ENCODE data around the gene SLIT3.

Gene SLIT3

DNA sequence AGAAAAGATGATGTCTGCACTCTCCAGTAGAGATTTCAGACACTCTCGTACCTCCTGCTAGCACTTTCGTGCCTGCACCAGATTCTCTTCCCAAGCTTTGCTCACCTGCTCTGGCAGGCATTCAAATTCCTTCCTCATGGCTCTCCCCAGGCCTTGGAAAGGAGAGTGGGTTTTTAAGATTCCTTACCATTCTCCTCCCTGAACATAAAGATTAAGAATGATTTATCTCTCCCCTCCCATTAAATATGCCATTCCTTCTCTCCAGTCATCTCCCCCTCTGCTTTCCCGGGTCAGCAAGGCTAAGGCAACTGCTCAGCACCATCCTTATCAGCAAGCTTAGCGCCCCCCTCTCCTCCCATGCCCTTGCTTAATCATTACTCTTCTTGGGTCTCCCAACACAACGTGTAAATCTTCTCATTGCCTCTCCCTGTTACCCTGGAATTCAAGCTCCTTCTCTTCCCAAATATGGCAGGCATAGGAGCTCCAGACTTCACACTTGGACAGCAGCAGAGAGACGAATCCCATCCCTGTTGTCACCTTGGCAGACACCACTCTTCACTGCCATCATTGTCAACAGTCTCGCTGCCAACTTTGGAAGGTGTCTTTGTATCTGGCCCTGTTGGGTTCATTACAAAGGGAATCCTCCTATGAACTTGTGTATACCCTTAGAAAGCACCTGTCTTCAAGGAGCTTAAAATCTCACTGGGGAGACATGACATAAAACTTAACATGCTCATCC is 332.9 kb downstream of the SLIT3 start:
- DNase-seq (ENCODE audit: low read depth) = no peak
- H3K4me3 ChIP-seq (ENCODE audit: low read depth, low read length) = no peak overlapping the region
- TF ChIP-seq, protein P1, sequence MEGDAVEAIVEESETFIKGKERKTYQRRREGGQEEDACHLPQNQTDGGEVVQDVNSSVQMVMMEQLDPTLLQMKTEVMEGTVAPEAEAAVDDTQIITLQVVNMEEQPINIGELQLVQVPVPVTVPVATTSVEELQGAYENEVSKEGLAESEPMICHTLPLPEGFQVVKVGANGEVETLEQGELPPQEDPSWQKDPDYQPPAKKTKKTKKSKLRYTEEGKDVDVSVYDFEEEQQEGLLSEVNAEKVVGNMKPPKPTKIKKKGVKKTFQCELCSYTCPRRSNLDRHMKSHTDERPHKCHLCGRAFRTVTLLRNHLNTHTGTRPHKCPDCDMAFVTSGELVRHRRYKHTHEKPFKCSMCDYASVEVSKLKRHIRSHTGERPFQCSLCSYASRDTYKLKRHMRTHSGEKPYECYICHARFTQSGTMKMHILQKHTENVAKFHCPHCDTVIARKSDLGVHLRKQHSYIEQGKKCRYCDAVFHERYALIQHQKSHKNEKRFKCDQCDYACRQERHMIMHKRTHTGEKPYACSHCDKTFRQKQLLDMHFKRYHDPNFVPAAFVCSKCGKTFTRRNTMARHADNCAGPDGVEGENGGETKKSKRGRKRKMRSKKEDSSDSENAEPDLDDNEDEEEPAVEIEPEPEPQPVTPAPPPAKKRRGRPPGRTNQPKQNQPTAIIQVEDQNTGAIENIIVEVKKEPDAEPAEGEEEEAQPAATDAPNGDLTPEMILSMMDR (conservative IDR thresholded peaks at IDR 0.05; ENCODE audit: low read depth, low read length) = no peak

DNA sequence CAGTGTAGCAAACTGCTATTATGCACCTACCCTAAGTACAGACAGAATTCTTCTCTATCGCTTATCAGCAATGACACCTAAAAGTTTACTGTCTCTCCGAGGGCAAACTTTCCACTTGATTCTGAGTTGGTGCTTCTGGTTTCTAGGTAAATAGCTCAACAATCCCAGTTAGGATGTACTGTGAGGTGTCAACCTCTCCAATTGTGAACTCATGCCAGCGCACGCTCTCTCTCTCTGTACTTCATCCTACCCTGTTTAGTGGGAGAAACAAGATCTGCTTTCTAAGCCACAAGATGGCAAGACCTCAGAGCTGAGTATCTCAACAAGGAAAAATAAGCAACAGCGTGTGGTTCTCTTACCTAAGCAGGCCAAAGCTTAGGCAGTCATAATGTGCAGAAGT is 335.3 kb downstream of the SLIT3 start:
- no peak for DNase-seq (ENCODE audit: low read depth)
- H3K4me3 ChIP-seq (ENCODE audit: low read depth, low read length) = no peak overlapping the region
- TF ChIP-seq, protein P1 (conservative IDR thresholded peaks at IDR 0.05; ENCODE audit: low read depth, low read length) = no peak

DNA sequence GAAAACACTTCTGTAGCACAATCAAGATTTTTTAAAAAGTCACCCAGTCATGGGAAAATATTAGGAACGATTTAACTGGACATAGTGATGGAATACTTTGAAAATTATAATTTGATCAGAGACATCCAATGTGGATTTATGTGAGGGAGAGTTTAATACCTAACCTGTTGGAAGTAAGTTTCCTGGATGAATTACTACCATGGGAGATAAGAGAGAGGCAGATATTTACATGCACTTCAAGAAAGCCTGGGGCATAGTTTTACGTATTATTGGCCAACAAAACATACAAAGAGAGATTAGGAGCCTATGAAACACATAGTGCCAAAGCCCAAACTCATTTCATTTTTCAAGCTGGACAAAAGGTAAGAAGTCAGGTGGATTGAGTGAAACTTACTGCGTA is 336.8 kb downstream of the SLIT3 start:
- no peak for DNase-seq (ENCODE audit: low read depth)
- TF ChIP-seq, protein P1 (conservative IDR thresholded peaks at IDR 0.05; ENCODE audit: low read depth, low read length) = no peak

DNA sequence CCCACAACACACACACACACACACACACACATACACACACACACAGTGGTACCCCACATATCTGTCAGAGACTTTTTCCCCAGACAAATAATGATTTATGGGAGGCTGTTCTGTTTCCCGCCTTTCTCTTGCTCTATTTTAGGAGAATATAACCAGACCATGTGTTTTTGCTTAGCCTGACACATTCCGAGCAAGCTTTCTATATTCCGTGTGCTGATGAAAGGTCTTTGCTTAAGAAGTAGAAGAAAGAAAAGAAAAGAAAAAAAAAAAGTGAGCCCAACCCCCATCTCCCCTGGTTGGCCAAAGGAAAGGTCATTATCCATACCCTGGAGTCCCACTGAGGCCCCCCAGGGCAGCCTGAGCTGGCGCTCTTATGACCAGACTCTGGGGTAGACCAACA is 338.6 kb downstream of the SLIT3 start:
- TF ChIP-seq, protein P1 (conservative IDR thresholded peaks at IDR 0.05; ENCODE audit: low read depth, low read length) = no peak
- DNase-seq (ENCODE audit: low read depth) = no peak
- no peak overlapping the region for H3K4me3 ChIP-seq (ENCODE audit: low read depth, low read length)

More for the DNA sequence above, 336.8 kb downstream of the SLIT3 start:
- no peak overlapping the region for H3K4me3 ChIP-seq (ENCODE audit: low read depth, low read length)

DNA sequence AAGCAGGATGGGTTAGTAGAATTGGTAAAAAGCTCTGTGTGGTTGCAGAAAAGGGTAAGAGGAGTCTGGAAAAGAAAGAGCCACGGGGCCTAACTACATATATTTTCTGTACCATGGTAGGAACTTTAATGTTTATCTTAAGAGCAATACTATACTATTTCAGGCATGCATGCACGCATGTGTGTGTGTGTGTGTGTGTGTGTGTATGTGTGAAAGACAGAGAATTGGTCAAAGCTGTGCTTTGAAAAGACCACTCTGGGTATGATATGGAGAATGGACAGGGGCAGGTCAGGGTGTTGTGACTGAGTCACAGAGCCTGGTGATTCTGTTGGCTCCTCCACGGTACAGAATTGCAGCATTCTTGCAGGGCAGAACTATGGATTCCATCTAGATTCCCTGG is 339.3 kb downstream of the SLIT3 start:
- no peak for DNase-seq (ENCODE audit: low read depth)
- H3K4me3 ChIP-seq (ENCODE audit: low read depth, low read length) = no peak overlapping the region
- TF ChIP-seq, protein P1 (conservative IDR thresholded peaks at IDR 0.05; ENCODE audit: low read depth, low read length) = no peak

DNA sequence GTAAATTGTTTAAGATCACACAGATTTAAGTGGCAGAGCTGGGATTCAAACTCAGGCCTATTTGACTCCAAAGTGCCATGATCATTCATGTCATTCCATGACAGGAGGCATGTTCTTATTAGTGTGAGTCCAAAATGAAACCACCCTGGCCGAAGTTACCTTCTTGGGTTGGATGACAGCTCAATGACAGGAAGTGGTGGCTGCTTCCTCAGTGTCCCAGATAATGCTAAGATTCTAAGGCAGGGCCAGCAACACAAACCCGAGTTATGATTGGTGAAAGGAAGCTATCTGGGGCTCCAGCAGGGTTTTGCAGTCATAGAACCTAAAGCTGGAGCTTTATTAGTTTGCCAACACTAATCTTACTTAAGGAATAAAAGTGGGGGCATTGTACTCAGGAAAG is 340.4 kb downstream of the SLIT3 start:
- TF ChIP-seq, protein P1 (conservative IDR thresholded peaks at IDR 0.05; ENCODE audit: low read depth, low read length) = no peak
- DNase-seq (ENCODE audit: low read depth) = no peak
- H3K4me3 ChIP-seq (ENCODE audit: low read depth, low read length) = no peak overlapping the region

DNA sequence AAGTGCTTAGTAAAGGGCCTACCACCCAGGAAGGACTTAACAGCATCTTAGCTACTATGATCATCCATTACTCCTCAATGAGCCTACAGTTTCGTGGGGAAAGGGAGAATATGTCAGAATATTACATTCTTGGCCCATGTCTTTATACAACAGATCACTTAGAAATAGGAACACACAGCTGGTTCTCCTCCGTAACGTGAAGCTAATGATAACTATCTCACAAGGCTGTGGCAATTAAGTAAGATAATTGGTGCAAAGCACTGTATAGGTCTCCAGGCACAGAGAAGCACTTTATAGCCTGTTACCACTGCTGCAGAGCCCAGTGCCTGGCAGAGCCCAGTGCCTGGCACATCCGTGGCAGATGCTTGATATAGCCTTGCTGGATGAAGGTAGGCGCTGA is 347.6 kb downstream of the SLIT3 start:
- DNase-seq (ENCODE audit: low read depth) = no peak
- no peak overlapping the region for H3K4me3 ChIP-seq (ENCODE audit: low read depth, low read length)
- TF ChIP-seq, protein P1 (conservative IDR thresholded peaks at IDR 0.05; ENCODE audit: low read depth, low read length) = no peak
